HG03439 (cell line): ENCODE results near the gene CXCR4.

Experiments used
- ATAC-seq: cut with Tn5 transposase; IDR thresholded peaks from one replicate; pipeline ENCODE4 v1.9.1; 2021; ENCODE audit warnings: mild to moderate bottlenecking, moderate library complexity; ENCODE audit not compliant: unreplicated experiment

CXCR4 gene

DNA sequence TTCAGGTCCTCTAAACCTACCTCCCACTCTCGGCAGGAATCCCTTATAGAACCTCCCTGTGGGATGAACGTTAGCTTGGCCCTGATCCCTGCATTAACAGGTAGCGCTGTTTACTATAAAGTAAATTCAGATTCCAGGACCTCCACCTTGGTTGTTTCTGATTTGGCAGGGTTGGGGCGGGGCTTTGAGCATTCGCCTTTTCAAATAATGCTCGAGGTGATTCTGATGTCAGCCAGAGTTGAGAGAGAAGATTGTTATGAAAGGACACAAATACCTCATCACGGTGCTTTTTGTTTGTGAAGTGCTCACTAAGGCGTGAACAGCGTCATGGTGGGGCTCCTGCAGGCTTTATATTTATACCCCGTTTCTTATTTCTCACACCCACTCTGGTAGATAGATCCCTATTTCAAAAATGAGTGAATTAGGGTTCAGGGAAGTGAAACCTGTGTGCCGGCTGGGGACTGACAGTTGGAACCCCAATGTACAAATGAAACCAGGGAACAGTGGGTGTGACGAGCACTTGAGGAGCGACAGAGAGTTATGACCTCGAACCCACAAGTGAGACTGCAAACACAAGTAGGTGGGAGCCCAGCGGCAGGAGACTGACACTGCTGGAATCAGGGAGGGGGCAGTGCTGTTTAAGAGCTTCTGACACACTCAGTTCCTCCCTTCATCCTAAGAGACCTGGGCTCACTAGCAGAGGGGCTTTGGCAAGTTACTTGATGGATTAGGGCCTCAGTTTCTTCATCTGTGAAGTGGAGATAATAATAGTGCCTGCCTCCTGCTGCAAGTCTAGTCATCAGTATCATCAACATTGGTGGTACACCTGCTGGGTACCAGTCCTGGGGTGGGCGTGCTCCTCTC lies 14.2 kb upstream of the CXCR4 start:
- peak; percentile 77 for ATAC-seq

DNA sequence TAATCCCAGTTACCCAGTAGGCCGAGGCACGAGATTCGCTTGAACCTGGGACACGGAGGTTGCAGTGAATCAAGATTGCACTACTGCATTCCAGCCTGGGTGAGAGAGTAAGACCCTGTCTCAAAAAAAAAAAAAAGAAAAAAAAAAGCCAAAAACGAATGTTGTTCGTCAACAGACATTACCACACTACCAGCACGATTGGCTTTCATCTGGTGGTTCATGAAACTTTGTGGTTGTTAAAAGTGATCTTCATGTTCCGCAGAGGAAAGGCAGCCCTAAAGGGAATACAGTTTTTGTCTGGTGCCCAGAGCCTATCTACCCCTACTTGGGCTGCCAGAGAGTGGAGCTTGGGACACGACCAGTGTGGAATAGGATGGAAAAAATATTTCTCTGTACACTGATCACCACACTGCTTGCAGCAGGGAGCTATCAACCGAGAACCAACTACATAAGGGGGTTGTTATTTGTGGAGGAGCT lies 13.6 kb upstream of the CXCR4 start:
- ATAC-seq: peak; percentile 11

DNA sequence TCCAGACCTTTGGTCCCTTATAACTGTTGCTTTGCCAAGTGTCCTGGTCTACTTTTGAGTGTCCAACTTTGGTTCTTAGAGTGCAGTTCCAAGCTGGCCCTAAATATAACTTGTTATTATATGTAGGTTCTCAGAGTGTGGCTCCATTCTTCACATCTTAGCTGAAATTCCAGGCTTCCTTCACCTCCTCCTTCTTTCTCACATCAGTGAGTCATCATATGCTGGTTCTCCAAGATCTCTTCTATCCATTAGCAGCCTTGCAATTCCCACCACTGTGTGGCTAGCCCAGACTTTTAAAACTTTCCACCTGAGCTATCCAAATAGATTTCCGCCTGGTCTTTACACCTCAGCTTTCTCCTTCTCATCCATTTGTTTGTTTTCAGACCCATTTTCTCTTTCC lies 12.6 kb upstream of the CXCR4 start:
- ATAC-seq: no peak

DNA sequence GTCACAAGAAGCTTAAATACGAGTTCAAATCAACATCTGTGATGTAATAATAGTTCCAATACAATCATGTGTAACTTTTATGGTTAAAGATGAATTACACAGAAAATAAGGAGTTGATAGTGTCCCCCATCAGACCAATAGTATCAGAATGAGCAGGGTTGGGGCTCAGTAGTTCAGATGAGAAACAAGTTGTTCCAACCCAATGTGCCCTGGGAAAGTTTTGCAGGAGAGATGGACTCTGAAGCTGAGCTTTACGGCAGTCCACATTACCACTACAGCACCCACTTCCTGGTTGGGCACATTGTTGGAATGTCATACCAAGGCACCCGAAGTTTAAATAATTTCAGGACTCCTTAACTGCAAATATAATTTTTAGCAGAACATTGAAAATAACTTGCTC lies 12.1 kb upstream of the CXCR4 start:
- no peak for ATAC-seq

DNA sequence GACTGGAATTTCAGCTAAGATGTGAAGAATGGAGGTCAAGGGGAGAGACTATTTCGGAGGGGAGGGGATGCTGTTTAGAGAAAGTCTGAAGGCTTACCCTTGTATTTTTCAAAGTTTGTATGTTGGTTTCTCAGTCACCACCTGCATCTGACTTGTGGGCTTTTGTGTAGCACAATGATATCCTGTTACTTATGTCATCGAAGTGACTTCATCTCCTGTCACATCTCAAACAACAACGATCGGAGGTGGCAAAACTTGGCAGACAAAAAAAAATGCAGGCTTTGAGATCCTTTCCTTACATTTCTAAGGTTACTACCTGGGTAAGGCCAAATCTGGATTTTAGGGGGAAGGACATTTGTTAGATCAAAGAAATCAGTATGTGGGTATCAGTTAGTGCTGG lies 11.7 kb upstream of the CXCR4 start:
- no peak for ATAC-seq

DNA sequence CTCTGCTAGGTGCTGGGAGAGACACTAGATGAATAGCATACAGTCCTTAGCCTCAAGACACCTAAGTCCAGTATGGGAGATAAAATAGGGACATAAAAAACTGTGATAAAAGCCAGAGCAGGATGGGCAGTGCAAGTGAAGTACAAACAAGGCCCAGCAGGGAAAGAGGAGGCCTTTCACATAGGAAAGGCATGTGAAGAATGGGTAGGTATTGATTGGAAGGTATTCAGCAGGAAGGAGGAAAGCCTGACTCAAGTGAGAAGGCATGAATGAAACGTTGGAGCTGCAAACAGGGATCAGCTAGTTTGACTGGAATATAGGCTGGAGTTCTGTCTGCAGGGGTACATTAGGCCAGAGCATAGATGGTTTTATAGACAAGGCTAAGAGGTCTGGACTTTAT lies 11.0 kb upstream of the CXCR4 start:
- no peak for ATAC-seq

DNA sequence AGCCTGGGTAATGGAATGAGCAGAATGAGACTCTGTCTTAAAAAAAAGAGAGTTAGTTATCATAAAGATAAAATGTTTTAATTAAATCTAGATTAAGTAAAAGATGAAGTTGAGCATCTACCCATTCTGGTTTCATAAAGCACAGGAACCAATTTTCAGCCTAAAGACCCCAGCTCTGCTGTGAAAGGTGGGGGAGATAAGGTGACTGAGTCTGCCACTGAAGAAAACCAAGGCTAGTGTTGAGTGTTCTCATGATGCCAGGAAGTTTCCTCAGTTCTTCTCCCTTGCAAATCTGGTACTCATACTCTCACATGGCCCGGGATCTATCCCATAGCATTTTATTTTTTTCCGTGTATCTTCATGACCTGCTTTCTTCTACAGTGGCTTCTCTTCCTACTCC lies 10.4 kb upstream of the CXCR4 start:
- no peak for ATAC-seq

DNA sequence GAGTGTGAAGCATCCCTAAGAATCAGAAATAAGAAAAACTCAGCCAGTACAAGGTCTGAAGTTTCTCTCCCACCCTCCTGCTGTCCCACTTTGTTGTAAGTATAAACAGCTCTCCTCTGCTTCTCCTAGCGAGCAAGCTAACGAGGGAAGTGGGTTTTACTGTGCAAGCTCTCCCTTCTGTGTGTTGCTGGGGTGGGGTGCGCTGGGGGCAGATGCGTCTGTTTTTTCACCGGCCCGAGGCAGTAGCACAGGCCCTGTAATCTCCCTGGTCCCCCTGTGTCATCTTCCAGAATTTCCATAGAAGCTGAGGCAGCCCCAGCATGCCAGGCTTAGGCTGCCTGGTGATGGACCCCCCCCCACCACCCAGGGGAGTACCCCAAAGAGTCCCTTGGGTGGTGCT lies 9.4 kb upstream of the CXCR4 start:
- ATAC-seq: no peak

DNA sequence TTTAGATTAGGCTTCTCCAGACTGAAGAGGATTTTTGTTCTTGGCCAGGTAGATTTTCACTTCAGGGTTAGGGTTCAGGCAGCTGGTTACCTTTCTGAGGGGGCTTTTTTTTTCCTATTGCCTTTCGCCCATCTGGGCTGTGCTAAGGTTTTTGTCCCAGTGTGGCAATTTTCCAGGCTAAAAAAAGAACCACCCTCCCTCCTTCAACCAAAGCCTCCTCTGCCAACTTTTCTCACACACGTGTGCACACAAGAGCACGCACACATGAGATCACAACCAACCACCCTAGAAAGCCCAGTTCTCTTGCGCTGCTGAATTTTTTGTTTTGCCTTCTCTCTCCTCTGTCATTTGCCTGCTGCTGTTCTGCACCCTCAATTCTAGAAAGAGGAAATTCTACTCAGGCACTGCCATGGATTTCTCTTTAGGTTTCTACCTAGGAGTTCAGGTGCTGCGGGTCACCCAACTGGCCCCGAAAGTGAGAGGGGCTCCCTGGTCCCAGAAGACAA lies 8.5 kb upstream of the CXCR4 start:
- ATAC-seq: no peak

DNA sequence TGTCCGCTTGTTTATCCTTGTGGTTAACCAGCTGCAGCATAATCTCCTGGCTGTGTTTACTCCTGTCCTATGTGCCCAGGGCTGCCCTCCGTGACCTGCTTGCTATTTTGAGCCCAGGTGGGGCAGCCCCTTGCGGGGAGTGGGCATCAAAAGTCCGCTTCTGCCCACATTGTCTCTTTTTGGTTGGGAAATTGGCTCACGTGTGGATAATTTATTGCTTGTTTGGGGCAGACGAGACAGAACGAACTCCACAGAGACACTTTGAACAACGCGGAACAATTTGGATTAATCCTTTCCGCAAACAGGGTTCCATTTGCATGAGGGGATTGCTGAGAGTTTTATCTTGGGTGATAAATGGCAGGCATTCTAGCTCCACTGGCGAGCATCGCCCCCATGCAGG lies 8.1 kb upstream of the CXCR4 start:
- no peak for ATAC-seq

DNA sequence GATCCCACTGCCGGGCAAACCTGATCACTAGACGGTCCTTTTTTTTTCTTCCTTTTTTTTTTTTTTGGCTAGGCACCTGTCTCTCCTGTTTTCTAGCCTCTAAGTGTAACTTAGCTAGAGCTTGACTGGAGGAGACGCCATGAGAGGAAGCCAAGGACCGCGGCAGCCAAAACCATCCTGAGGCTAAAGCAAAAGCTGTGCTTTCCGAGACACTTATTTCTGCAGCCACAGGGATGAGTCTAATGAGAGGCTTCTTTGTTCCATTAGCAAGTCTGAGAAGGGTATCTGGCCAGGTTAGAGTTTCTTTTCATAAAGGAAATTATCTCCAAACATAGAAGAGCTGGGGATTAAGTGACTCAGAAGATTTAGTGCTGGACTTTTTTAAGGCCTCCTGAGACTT lies 7.3 kb upstream of the CXCR4 start:
- no peak for ATAC-seq

DNA sequence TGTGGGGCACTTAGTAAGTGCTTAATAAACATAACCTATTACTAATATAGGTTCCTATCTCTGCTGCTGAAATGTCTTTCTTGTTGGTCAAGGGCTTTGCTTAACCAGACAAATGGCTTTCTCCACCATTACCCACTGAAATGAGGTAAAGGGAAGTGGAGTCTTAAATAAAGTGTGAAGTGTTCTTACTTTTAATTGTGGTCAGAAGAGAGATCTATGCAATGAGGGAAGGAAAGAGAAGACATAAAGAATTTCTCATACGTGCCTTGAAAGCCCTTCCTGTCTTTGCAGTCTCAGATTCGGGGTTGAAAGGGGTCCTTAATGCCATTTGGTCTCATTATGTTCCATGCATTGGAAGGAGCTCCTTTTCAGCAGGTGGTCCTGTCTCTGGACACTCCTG lies 6.9 kb upstream of the CXCR4 start:
- ATAC-seq: no peak

DNA sequence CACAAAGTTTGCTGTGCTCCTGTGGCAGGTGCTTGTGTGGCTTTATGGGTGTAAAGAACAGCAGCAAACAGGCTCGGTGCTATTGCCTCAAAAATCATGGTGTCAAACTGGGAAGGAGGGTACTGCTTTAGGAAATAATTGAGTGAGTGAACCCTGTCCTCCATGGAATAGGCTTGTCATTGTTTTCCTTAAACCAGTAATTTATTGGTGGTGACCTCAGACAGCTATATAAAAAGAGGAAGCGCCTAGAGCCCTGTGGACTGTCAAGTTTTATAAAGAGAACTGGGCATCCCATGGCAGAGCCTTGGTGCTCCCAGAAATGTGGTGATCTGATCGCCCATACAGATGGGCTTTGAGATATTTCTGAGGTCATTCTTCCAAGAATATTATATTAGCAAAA lies 4.7 kb upstream of the CXCR4 start:
- ATAC-seq: no peak

DNA sequence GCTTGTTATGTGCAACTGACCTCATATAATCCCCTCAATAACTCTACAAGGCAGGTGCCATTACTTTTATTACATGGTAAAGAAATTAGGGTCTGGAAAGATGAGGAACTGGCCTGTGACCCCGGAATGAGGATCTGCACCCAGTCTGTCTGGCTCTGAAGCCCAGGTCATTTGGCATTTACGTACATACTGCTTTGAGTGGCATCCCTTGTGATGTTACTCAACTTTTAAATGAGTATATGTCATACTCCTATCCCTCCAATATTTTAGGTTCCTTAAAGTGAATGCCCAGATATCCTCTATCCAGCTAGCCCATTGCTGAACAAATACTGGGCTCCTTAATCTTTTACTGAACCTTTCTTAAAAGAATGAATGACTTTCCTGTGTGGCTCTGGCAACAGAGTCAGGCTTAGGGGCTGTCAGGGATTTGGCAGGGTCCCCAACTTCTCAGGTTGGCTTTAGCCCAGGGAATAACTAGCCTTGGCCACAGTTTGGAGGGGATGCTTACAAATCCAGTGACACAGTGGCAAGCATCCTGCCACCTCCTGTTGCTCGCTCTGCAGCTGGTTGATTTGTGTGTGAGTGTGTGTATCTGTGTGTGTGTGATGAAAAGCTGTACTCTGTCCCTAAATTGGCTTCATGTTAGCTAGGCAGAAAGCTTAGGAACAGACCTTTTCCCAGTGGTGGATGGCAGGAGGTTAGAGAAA lies 3.4 kb upstream of the CXCR4 start:
- no peak for ATAC-seq

DNA sequence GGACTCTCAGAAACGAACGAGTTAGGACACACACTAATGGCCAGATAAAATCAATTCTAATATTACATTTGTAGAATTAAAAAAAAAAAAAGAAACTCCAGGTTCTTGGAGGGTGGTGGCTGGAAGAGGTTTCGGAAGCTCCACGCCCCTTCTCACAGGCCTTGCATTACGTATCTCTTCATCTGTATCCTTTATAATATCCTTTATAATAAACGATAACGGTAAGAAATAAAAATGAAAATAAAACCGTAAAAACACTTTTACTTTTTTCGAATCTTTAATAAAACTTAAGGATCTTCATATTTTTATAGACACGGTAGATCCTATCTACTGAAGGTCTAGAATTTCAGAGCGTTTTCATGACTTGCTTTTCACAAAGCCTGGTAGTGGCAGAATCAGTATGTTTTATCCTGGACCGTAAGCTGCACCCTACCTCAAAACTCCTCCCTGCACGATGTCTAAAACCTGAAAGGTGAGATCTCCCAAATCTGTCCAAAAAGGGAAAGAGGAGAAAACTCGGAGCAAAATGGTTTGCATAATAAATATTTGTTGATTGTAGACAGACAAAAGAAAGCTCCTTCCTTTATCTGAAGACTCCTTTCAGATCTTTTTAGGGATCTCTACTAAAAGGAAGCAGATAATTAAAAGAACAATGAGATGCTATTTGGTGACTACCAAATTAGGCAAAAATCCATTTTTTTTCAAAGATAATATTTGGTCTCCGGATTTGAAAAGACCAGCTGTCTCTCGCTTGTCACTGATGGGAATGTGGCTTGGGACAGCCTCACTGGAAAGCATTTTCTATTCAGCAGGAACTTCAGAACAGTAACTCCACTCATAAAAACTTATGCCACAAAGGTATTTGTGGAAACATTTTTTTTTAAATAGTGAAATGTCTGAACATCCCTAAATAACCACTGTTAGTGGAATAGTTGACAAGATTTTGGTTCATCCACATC lies 2.0 kb upstream of the CXCR4 start:
- no peak for ATAC-seq

DNA sequence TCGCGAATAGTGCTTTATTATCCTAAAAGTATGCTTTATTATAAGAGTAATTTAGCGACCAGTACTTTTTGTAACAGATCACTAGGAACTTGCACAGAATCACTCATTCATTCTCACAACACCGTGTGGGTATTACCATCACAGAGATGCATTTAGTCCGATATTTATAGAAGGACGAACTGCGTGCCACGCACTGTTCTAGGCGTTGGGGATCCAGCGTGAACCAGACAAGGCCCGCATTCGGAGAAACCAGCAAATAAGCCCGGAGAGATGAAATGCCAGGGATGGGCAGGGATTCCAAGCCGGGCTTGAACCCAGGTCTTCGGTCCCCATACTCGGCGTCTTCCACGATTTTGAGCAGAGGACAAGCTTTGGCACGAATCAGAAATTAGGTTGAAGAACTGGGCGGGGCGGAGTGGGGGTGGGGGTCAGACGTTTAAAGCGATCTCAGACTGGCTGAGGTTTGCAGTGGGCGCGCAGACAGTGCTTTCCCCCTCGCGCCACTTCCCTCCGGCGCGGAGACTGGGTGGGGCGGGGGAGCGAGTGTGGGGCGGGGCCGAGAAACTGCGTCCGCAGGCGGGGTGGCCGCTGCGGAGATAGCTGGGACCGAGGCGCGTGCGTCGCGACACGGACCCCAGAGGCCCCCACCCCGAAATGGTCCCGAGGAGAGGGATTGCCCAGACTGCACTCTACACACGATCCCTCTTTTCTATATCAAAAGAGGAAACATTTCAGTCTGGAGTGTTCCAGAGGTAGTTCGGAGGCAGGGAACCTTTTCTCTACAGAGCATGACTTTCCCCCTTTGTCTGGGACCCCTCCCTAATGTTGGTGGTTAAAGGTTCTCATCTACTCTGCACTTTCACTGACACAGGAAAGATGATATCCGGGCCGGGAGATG lies 1.1 kb upstream of the CXCR4 start:
- ATAC-seq: no peak

DNA sequence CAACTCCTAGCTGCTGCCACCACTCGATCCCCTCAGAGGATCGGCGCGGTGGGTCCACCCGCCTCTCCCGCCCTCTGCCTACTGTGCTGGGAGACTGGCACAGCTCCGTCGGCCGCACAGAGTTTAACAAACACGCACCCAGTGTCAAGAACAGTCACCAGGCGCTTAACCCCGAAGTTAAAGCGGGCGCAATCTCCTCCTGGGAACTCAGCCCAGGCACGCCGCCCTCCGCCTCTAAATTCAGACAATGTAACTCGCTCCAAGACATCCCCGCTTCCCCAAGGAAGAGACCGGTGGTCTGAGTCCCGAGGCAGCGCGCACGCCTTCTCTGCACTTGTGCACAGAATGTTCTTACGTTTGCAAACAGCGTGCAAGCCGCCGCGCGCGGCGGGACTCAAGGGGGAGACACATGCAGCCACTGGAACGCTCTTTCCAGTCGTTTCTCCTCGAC lies 533 bp downstream of the CXCR4 start:
- peak; percentile 26 for ATAC-seq

DNA sequence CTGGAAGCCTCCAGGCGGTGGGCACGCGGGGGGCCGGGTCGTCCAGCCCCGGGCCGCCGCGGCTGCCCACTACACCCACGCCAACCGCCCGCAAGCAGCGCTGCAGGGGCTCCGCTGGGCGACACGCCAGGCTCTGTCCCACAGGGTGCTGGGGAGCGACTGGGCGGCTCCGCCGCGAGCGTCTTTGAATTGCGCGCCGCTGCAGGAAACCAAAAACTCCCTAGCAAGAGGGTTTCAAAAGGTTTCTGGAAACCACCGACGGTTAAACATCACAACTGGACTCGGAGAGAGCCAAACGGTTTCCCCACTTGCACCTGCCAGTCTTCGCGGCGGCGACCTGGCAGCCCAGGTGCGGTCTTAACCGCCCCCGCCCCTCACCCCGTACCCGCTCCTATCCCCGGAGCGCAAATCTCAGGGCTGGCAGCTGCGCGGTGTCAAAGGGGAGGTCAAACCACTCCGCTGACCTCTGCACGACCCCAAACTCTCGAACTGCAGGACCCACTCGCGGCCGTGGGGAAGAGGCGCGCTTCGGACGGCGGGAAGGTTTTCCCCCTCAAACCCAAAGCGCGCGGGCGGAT lies 1.0 kb downstream of the CXCR4 start:
- ATAC-seq: peak; percentile 60

DNA sequence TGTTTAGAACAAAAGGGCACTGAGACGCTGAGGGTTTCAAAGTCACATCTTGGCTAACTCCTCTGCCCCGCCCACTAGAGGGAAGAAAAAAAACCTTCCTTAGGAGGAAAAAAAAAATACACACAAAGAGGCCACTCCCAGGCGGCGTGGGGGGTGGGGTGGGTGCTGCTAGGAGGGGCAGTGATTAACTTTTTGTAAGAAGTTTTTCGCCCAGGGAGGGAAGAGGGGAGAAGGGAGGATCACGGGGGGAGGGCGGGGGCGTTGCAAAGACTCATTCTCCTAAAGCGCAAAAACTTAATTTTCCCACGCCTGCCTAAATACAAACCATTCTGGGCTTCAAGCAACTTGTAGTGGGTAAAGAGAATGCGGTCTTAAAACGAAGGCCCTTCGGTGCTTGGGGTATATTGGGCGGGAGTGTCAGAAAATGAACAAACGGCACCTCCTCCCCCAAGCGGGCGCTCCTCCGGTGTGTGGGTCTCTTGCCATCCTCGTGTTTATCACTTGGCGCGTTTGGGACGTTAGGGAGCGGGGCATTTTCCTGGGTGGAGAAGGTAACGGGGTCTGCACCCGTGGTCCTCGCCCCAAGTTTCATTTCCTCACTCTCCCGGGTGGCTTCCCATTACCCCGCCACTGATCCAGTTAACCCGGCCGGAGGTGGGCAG lies 1.7 kb downstream of the CXCR4 start:
- peak; percentile 15 for ATAC-seq
